ENCODE results near the gene MTOR. TPM values are rescaled to one million over a fixed set of nuclear protein-coding genes. Genes with fewer than 3 reads are reported as not detected.

Gene MTOR
- total RNA-seq, 4 donors from 2014 or later = 32.9 to 43.7 (median 39.3) TPM

DNA sequence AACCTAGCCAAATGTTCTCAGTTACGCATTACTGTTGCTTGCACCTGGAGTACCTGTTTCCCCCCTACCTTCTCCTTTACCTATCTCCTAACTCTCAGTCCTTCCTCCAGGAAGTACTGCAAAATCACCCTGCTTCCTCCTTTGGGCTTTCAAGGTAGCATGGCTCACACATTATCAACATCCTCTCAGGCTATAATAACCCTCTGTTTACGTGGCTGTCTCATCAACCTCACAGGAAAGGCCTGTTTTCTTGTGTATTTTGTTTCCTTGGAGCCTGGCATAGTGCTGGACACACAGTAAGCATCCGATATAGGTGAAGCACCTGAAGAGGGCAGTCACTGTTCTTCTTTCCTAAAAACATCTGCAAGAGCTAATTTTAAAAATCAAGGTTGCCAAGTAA lies 105.9 kb downstream of the MTOR start:
- no peak overlapping the region for H3K4me3 ChIP-seq
- H3K9me3 ChIP-seq = no peaks in the 10 kb centered on the region
- peaks cover 29% of the 10 kb centered on the region for H3K4me1 ChIP-seq
- TF ChIP-seq POLR2A (IDR thresholded peaks at IDR 0.05) = no peak
- peaks cover 45% of the 10 kb centered on the region for H3K36me3 ChIP-seq
- WGBS = 75% methylated on average over 3 of the region's 3 CpGs
- H3K27ac ChIP-seq = no peak overlapping the region
- H3K27me3 ChIP-seq = no peaks in the 10 kb centered on the region
- DNase-seq (ENCODE audit: low spot score in 2 of 2) = no peak

- no peak overlapping the region for H3K27ac ChIP-seq
- DNase-seq (ENCODE audit: low spot score in 2 of 2) = no peak
- WGBS = 79% methylated on average over 3 of the region's 3 CpGs
- no peaks in the 10 kb centered on the region for H3K9me3 ChIP-seq
- no peak overlapping the region for H3K4me3 ChIP-seq
- peaks cover 63% of the 10 kb centered on the region for H3K36me3 ChIP-seq
- TF ChIP-seq EP300 (IDR thresholded peaks at IDR 0.05) (no peak), POLR2A (IDR thresholded peaks at IDR 0.05) (no peak), POLR2AphosphoS5 (IDR thresholded peaks at IDR 0.05) (no peak)
- TF ChIP-seq, protein P1, sequence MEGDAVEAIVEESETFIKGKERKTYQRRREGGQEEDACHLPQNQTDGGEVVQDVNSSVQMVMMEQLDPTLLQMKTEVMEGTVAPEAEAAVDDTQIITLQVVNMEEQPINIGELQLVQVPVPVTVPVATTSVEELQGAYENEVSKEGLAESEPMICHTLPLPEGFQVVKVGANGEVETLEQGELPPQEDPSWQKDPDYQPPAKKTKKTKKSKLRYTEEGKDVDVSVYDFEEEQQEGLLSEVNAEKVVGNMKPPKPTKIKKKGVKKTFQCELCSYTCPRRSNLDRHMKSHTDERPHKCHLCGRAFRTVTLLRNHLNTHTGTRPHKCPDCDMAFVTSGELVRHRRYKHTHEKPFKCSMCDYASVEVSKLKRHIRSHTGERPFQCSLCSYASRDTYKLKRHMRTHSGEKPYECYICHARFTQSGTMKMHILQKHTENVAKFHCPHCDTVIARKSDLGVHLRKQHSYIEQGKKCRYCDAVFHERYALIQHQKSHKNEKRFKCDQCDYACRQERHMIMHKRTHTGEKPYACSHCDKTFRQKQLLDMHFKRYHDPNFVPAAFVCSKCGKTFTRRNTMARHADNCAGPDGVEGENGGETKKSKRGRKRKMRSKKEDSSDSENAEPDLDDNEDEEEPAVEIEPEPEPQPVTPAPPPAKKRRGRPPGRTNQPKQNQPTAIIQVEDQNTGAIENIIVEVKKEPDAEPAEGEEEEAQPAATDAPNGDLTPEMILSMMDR (IDR thresholded peaks at IDR 0.05) = no peak
- H3K4me1 ChIP-seq = peaks cover 15% of the 10 kb centered on the region
- H3K27me3 ChIP-seq = no peaks in the 10 kb centered on the region
Measured at GRCh38 chr1:11153184-11153583, 109.2 kb downstream of the MTOR start.

DNA sequence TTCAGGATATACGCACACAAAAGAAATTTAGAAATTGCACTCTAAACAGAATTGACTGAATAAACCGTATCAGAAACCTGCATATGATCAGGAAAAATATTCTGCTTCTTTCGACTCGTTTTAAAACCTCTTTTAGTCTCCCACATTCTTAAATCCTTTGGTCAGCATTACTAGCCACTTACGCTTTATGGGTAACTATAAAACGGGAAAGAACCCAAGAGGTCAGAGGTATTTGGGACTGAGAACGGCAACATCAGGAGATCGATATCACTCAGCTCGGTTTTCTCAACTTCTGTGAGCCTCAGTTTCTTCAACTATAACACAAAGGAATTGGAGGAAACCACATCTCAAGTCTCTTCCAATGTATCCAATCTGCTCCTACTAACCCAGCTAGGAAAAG lies 109.6 kb downstream of the MTOR start:
- 92% methylated on average over 9 of the region's 9 CpGs for WGBS
- Histone ChIP-seq H3K4me3 (no peak overlapping the region), H3K9me3 (no peaks in the 10 kb centered on the region), H3K27ac (no peak overlapping the region), H3K36me3 (peaks cover 67% of the 10 kb centered on the region), H3K4me1 (peaks cover 11% of the 10 kb centered on the region), H3K27me3 (no peaks in the 10 kb centered on the region)
- no peak for DNase-seq (ENCODE audit: low spot score in 2 of 2)
- TF ChIP-seq POLR2A (IDR thresholded peaks at IDR 0.05) = no peak
- TF ChIP-seq EP300 (IDR thresholded peaks at IDR 0.05) = no peak
- TF ChIP-seq, protein P1 (IDR thresholded peaks at IDR 0.05) = no peak
- TF ChIP-seq POLR2AphosphoS5 (IDR thresholded peaks at IDR 0.05) = no peak

DNA sequence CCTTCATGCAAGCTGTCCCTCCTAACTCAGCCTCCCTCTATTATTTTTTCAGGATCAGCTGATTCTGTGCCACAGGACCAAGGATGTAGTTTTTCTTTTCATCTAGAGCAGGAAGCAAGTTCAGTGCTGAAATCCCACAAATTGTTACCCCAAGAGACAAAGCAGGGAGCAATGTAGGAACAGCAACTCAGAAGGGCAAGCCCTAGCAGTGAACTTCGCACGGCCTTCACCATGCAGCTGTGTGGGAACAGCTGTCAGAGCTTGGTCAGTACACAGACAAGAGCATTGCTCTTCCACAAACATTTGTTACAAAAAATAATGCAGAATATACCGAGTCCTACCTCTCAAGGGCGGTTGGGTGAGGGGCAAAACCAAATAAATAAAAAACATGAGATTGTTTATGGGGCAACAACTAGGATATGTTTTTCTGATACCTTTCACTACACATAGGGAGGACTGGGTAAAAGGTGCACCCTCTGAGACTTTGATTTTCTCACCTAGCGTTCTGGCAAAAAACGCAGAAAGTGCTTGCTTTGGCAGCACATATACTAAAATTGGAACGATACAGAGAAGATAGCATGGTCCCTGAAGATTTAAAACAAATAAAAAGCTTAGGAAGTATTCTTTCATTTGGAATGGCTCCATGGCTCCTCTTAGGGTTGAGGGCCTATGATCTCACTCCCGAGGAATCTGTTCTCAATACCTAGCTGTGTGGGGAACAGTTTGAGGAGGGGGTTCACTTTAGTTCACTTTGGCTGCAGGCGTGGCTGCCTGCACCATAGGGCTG lies 110.3 kb downstream of the MTOR start:
- no peak for DNase-seq (ENCODE audit: low spot score in 2 of 2)
- H3K27ac ChIP-seq = no peak overlapping the region
- H3K36me3 ChIP-seq = peaks cover 74% of the 10 kb centered on the region
- no peaks in the 10 kb centered on the region for H3K9me3 ChIP-seq
- H3K4me3 ChIP-seq = no peak overlapping the region
- TF ChIP-seq, protein P1 (IDR thresholded peaks at IDR 0.05) = no peak
- TF ChIP-seq POLR2A (IDR thresholded peaks at IDR 0.05) = no peak
- TF ChIP-seq POLR2AphosphoS5 (IDR thresholded peaks at IDR 0.05) = no peak
- no peak for TF ChIP-seq EP300 (IDR thresholded peaks at IDR 0.05)
- peaks cover 4% of the 10 kb centered on the region for H3K4me1 ChIP-seq
- WGBS = 80% methylated on average over 9 of the region's 9 CpGs
- no peaks in the 10 kb centered on the region for H3K27me3 ChIP-seq

DNA sequence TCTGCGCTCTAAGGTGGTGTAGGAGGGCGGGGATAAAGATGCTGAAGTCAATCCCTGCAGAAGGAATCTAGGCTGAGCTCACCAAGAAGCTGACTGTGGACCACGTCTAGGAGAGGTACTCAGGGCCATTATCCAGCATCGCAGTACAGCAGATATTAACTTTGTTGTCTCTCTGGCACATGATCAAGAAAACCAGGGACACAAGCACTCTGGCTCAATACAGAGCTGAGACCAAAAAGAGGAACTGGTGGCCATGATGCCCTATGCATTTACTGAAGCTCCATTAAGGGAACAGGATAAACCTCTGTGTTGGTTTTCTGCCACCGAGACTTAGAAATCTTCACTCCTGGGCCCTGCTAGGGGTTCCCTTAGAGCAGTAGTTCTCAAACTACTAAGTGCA lies 111.2 kb downstream of the MTOR start:
- no peak for DNase-seq (ENCODE audit: low spot score in 2 of 2)
- H3K4me1 ChIP-seq = no peaks in the 10 kb centered on the region
- H3K27me3 ChIP-seq = no peaks in the 10 kb centered on the region
- no peak overlapping the region for H3K27ac ChIP-seq
- TF ChIP-seq POLR2A (IDR thresholded peaks at IDR 0.05) (no peak), EP300 (IDR thresholded peaks at IDR 0.05) (no peak), POLR2AphosphoS5 (IDR thresholded peaks at IDR 0.05) (no peak)
- TF ChIP-seq, protein P1 (IDR thresholded peaks at IDR 0.05) = no peak
- no peak overlapping the region for H3K4me3 ChIP-seq
- H3K36me3 ChIP-seq = peaks cover 75% of the 10 kb centered on the region
- no peaks in the 10 kb centered on the region for H3K9me3 ChIP-seq
- WGBS = 77% methylated on average over 5 of the region's 5 CpGs

Measured in suprapubic skin (tissue), 4 donors.